NCI-H345 (cell line): ENCODE data around the gene KCNT2.

Experiments used
- DNase-seq: peaks from one replicate; lab custom pipeline; 2025; lab: John Stamatoyannopoulos, UW

The KCNT2 gene

GRCh38 chr1:196449460-196449859 lies 158.8 kb downstream of the KCNT2 start:
- DNase-seq, result no peak

- no peak for DNase-seq
These were observed 162.5 kb downstream of the KCNT2 start for GRCh38 chr1:196445775-196446174.

- DNase-seq, result no peak
These were observed 163.6 kb downstream of the KCNT2 start for GRCh38 chr1:196444634-196445033.

- DNase-seq, result no peak
These were observed 165.9 kb downstream of the KCNT2 start for GRCh38 chr1:196442366-196442765.

GRCh38 chr1:196440711-196441110 lies 167.5 kb downstream of the KCNT2 start:
- no peak for DNase-seq

- no peak for DNase-seq
These were observed 169.9 kb downstream of the KCNT2 start for GRCh38 chr1:196438329-196438728.

- DNase-seq, result no peak
These were observed 170.6 kb downstream of the KCNT2 start for GRCh38 chr1:196437671-196438070.

GRCh38 chr1:196433000-196433399 lies 175.2 kb downstream of the KCNT2 start:
- no peak for DNase-seq

- DNase-seq, result no peak
These were observed 180.1 kb downstream of the KCNT2 start for GRCh38 chr1:196427976-196428734.

GRCh38 chr1:196425513-196425912 lies 182.7 kb downstream of the KCNT2 start:
- no peak for DNase-seq

GRCh38 chr1:196423612-196424011 lies 184.6 kb downstream of the KCNT2 start:
- no peak for DNase-seq

GRCh38 chr1:196418772-196419171 lies 189.5 kb downstream of the KCNT2 start:
- no peak for DNase-seq

GRCh38 chr1:196415978-196416377 lies 192.3 kb downstream of the KCNT2 start:
- DNase-seq, result no peak

- no peak for DNase-seq
These were observed 195.9 kb downstream of the KCNT2 start for GRCh38 chr1:196412326-196412725.

- DNase-seq, result no peak
These were observed 197.5 kb downstream of the KCNT2 start for GRCh38 chr1:196410768-196411167.

- DNase-seq, result no peak
These were observed 198.7 kb downstream of the KCNT2 start for GRCh38 chr1:196409586-196409985.

- no peak for DNase-seq
These were observed 200.7 kb downstream of the KCNT2 start for GRCh38 chr1:196407358-196408051.

- no peak for DNase-seq
These were observed 202.4 kb downstream of the KCNT2 start for GRCh38 chr1:196405839-196406238.

- no peak for DNase-seq
These were observed 204.2 kb downstream of the KCNT2 start for GRCh38 chr1:196403803-196404690.

GRCh38 chr1:196401891-196402290 lies 206.3 kb downstream of the KCNT2 start:
- no peak for DNase-seq

- DNase-seq, result no peak
These were observed 206.8 kb downstream of the KCNT2 start for GRCh38 chr1:196401452-196401833.
